Kidney tubule cell (primary cell): ENCODE results near the gene RPL39L.

Source experiments
- DNase-seq: peaks from one replicate; pipeline ENCODE4 v3.0.0-alpha.2; 2018; ENCODE audit warnings: low spot score

RPL39L gene

GRCh38 chr3:187093320-187093719 is 46.0 kb downstream of the RPL39L start:
- no peak for DNase-seq

DNA sequence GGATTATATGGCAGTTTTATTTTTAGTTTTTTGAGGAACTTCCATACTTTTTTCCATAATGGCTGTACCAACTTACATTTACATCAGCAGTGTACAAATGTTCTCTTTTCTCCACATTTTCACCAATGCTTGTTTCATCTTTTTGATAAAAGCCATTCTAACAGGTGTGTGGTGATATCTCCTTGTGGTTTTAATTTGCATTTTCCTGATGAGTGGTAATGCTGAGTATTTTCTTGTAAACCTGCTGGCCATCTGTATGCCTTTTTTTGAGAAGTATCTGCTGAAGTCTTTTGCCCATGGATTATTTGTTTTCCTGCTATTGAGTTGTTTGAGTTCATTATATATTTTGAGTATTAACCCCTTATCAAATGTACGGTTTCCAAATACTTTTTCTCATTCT is 50.6 kb downstream of the RPL39L start:
- no peak for DNase-seq

DNA sequence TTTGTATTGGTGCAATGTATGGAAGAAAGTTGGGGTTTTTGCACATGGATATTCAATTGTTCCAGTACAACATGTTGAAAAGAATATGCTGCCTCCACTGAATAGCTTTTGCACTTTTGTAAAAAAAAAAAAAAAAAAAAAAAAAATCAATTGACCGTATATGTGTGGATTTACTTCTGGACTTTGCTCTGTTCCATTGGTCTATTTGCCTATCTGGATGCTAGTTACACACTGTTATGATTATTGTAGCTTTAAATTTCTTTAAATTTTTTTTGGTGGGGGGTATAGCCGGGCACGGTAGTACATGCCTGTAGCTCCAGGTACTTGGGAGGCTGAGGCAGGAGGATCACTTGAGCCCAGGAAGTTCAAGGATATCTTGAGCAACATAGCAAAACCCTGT is 52.5 kb downstream of the RPL39L start:
- no peak for DNase-seq

GRCh38 chr3:187085933-187086332 is 53.4 kb downstream of the RPL39L start:
- DNase-seq: peak; percentile 57

- DNase-seq: no peak
These were observed 54.2 kb downstream of the RPL39L start for GRCh38 chr3:187085021-187085666.

GRCh38 chr3:187084580-187084979 is 54.7 kb downstream of the RPL39L start:
- no peak for DNase-seq

DNA sequence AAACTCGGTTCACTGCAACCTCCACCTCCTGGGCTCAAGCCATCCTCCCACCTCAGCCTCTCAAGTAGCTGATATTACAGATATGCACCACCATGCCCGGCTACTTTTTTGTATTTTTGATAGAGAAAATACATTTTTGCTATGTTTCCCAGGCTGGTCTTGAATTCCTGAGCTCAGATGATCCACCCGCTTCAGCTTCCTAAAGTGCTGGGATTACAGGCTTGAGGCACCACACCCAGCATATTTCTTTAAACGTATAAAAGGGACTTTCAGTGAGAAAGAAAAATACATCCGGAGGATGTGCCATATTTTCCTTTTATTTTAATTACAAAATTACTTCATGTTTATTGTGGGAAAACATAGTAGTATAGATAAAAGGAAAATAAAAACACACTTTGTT is 55.2 kb downstream of the RPL39L start:
- no peak for DNase-seq

DNA sequence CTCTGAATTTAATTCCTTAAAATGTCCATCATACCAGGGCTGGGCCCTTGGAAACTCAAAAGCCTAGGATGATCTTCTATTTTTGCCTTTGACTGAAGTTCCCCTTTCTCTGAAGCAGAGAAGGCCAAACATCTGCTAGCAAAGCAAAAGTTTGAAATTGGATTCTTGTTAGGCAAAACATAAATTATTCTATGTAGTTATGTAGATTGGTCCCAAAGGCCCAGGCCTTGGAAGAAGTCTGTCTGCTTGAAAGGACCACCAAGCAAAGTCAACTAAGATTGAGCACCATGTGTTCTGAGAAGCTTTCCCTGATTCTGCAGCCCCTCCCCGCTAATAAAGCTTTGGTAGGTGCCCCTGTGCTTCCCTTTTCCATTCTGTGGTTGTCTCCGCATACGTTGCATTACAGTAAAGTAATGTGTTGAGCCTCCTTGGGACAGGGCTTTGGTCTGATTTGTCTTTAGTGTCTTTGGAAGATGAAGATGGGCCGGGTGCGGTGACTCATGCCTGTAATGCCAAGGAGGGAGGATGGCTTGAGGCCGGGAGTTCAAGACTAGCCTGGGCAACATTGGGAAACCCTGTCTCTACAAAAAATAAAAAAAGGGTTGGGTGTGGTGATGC is 56.4 kb downstream of the RPL39L start:
- DNase-seq: no peak

- DNase-seq: no peak
These were observed 58.4 kb downstream of the RPL39L start for GRCh38 chr3:187080799-187081450.

DNA sequence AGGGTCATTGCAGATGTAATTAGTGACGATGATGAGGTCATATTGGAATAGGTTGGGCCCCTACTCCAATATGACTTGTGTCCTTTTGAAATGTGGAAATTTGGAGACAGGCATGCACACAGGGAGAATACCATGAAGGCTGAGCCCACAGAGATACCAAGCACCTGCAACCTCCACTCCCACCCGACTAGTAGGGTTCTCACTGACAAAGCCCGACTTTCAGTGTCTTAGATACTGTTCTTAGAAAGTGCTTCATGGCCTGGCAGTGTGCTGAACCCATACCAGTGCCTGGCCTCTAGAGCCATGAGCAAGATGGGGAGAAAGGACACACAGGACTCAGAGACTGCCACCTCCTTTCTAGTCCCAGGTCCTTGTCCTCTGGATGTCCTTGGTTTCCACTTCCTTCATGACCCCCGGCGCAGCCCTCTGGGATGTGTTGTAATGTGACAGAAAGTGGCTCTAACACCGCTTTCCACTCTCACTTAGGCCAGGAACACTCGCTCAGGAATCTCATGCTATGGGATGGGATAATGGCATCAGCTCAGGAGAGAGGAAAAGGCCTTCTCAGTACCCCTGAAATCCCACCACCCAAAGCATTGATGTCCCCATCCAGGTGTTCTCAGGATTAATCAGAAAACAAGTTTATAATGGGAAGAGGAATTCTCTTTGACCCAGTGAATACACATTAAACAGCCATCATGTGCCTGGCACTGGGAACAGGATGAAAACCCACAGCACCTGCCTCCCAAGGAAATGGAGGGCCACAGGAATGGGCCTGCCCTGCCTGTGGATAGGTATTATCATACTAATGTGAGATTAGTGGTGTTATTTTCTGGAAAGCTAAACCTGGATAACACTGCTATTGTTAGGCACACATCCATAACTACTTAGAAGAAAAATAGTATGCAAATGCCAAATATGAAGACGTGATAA is 59.9 kb downstream of the RPL39L start:
- no peak for DNase-seq

- no peak for DNase-seq
These were observed 61.8 kb downstream of the RPL39L start for GRCh38 chr3:187077537-187077936.

GRCh38 chr3:187077085-187077484 is 62.2 kb downstream of the RPL39L start:
- DNase-seq: no peak

GRCh38 chr3:187076297-187076696 is 63.0 kb downstream of the RPL39L start:
- DNase-seq: no peak

- no peak for DNase-seq
These were observed 64.5 kb downstream of the RPL39L start for GRCh38 chr3:187074846-187075245.

GRCh38 chr3:187073581-187074098 is 65.7 kb downstream of the RPL39L start:
- no peak for DNase-seq

DNA sequence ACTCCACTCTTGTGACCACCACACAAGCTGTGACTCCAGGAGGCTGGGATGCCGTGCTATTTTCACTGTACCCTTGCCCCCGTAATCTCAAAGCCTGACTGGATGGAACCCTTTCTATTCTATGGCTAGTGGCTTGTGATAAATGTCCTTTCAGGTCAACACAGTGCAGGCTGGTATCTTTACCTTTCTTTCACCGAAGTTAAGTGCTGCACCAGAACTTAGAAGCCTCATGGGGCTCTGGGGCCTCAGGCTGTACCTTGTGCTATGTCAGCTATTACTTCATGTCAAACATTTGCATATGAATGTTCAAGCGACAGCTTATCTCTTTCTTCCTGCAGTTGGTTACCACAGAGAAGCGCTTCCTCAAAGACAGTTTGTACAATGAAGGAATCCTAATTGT is 66.8 kb downstream of the RPL39L start:
- no peak for DNase-seq

DNA sequence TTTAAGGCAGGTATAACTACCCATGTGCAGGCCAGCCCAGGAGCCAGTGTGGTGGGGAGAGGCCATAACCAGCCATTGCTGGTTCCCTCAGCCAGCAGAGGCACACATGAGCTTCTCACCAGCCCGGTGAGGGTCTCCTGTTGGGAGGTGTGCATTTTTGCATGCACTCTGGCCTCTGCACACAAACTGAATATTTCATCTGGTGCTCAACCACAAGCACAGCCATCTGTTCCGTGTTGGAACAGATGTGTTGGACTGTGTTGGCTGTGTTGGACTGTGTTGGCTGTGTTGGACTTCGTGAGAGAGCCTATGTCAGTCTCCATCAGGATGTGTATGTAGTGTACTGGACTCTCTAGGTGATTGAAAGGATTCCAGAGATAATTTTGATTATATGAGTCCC is 67.2 kb downstream of the RPL39L start:
- no peak for DNase-seq
